Measurements from ENCODE around the gene HOXA6. TPM values are rescaled to one million over a fixed set of nuclear protein-coding genes. Genes with fewer than 3 reads are reported as not detected.

The HOXA6 gene
- total RNA-seq, 8 experiments from 2014 or later = 4.4 to 52.8 (median 23.7) TPM

GRCh38 chr7:27189295-27189996, 41.9 kb upstream of the HOXA6 start:
- Histone ChIP-seq H3K4me1 (replicated peaks in 1 of 2) (peaks cover 0 to 10% of the 10 kb centered on the region in 2 donors), H3K4me3 (no peak overlapping the region)

GRCh38 chr7:27188386-27189294, 41.1 kb upstream of the HOXA6 start:
- no peak overlapping the region for H3K27ac ChIP-seq
- in situ Hi-C loops (cut with MboI; ENCODE audit: low pct_unique_long_range_greater_than_20kb in 2 of 9, low sequenced_read_pairs in 9 of 9, unreplicated experiment in 9 of 9) = loop anchor here in 6 of 9 experiments (25.0 kb wide), 5 partner anchors 599 to 1326 kb away; no protein-coding TSS in a partner anchor
- peaks cover 0 to 14% of the 10 kb centered on the region in 2 donors for H3K4me1 ChIP-seq (replicated peaks in 1 of 2)
- WGBS, 10 experiments = 0 to 100% (median 10%) methylated on average over 2 to 19 of the region's 49 CpGs; no CpG with 5 or more reads in 1 of the 10 experiments
- peak in 1 of 8 experiments; percentile 10 for ATAC-seq (replicated peaks in 6 of 8)
- no peak overlapping the region for H3K4me3 ChIP-seq

More at GRCh38 chr7:27189295-27189996, 41.9 kb upstream of the HOXA6 start:
- ATAC-seq (replicated peaks in 6 of 8) = peak in 4 of 8 experiments; percentile 6 to 25 (median 16)
- 0 to 100% (median 87%) methylated on average over 1 to 8 of the region's 22 CpGs; no CpG with 5 or more reads in 5 of the 10 experiments for WGBS, 10 experiments
- in situ Hi-C loops (cut with MboI; ENCODE audit: low pct_unique_long_range_greater_than_20kb in 2 of 9, low sequenced_read_pairs in 9 of 9, unreplicated experiment in 9 of 9) = loop anchor here in 6 of 9 experiments (25.0 kb wide), 5 partner anchors 598 to 1327 kb away; no protein-coding TSS in a partner anchor
- no peak overlapping the region for H3K27ac ChIP-seq

- in situ Hi-C loops (cut with MboI; ENCODE audit: low pct_unique_long_range_greater_than_20kb in 2 of 9, low sequenced_read_pairs in 9 of 9, unreplicated experiment in 9 of 9) = loop anchor here in 6 of 9 experiments (25.0 kb wide), 5 partner anchors 600 to 1325 kb away; no protein-coding TSS in a partner anchor
- 0 to 86% (median 3%) methylated on average over 2 to 23 of the region's 46 CpGs; no CpG with 5 or more reads in 3 of the 10 experiments for WGBS, 10 experiments
- no peak overlapping the region for H3K27ac ChIP-seq
- peaks cover 0 to 17% of the 10 kb centered on the region in 2 donors for H3K4me1 ChIP-seq (replicated peaks in 1 of 2)
- H3K4me3 ChIP-seq = no peak overlapping the region
- no peak for ATAC-seq (replicated peaks in 6 of 8)
Measured at GRCh38 chr7:27187475-27188385, 40.2 kb upstream of the HOXA6 start.

GRCh38 chr7:27186668-27187474, 39.3 kb upstream of the HOXA6 start:
- WGBS, 10 experiments = 8 to 87% (median 28%) methylated on average over 2 to 4 of the region's 4 CpGs
- H3K27ac ChIP-seq = no peak overlapping the region
- no peak overlapping the region for H3K4me3 ChIP-seq
- H3K4me1 ChIP-seq (replicated peaks in 1 of 2) = peaks cover 0 to 14% of the 10 kb centered on the region in 2 donors
- in situ Hi-C loops (cut with MboI; ENCODE audit: low pct_unique_long_range_greater_than_20kb in 2 of 9, low sequenced_read_pairs in 9 of 9, unreplicated experiment in 9 of 9) = loop anchor here in 6 of 9 experiments (25.0 kb wide), 5 partner anchors 600 to 1325 kb away; no protein-coding TSS in a partner anchor
- no peak for ATAC-seq (replicated peaks in 6 of 8)

GRCh38 chr7:27185854-27186667, 38.5 kb upstream of the HOXA6 start:
- H3K4me1 ChIP-seq (replicated peaks in 1 of 2) = peaks cover 0 to 14% of the 10 kb centered on the region in 2 donors
- no peak overlapping the region for H3K27ac ChIP-seq
- H3K4me3 ChIP-seq = no peak overlapping the region
- in situ Hi-C loops (cut with MboI; ENCODE audit: low pct_unique_long_range_greater_than_20kb in 2 of 9, low sequenced_read_pairs in 9 of 9, unreplicated experiment in 9 of 9) = loop anchor here in 6 of 9 experiments (25.0 kb wide), 5 partner anchors 601 to 1324 kb away; no protein-coding TSS in a partner anchor
- WGBS, 10 experiments = 0 to 100% (median 20%) methylated on average over 1 to 14 of the region's 24 CpGs; no CpG with 5 or more reads in 1 of the 10 experiments
- no peak for ATAC-seq (replicated peaks in 6 of 8)

GRCh38 chr7:27185013-27185853, 37.7 kb upstream of the HOXA6 start, which contains the start of gene HOXA11:
HOXA11 (minus strand) TSS chr7:27185232; CDS start chr7:27185144, 88 bp downstream.
- ATAC-seq (replicated peaks in 6 of 8) = peak in 4 of 8 experiments; percentile 5 to 57 (median 34)
- peaks cover 0 to 14% of the 10 kb centered on the region in 2 donors for H3K4me1 ChIP-seq (replicated peaks in 1 of 2)
- in situ Hi-C loops (cut with MboI; ENCODE audit: low pct_unique_long_range_greater_than_20kb in 2 of 9, low sequenced_read_pairs in 9 of 9, unreplicated experiment in 9 of 9) = loop anchor here in 6 of 9 experiments (25.0 kb wide), 5 partner anchors 602 to 1323 kb away; no protein-coding TSS in a partner anchor
- H3K27ac ChIP-seq = no peak within 1 kb of the TSS
- H3K4me3 ChIP-seq = peak within 1 kb of the TSS in 3 of 5 donors; percentile 11 to 31 (median 27)
- 0 to 8% (median 0%) methylated on average over 1 to 5 of the region's 43 CpGs; no CpG with 5 or more reads in 4 of the 10 experiments for WGBS, 10 experiments

GRCh38 chr7:27184337-27185012, 36.9 kb upstream of the HOXA6 start:
- peak in 7 of 8 experiments; percentile 25 to 57 (median 34) for ATAC-seq (replicated peaks in 6 of 8)
- in situ Hi-C loops (cut with MboI; ENCODE audit: low pct_unique_long_range_greater_than_20kb in 2 of 9, low sequenced_read_pairs in 9 of 9, unreplicated experiment in 9 of 9) = loop anchor here in 6 of 9 experiments (25.0 kb wide), 5 partner anchors 603 to 1322 kb away; no protein-coding TSS in a partner anchor
- Histone ChIP-seq H3K4me3 (peak overlapping the region in 3 of 5 donors; percentile 11 to 31 (median 27)), H3K4me1 (replicated peaks in 1 of 2) (peaks cover 0 to 14% of the 10 kb centered on the region in 2 donors), H3K27ac (no peak overlapping the region)
- WGBS, 10 experiments = 0 to 7% (median 0%) methylated on average over 1 to 25 of the region's 72 CpGs; no CpG with 5 or more reads in 3 of the 10 experiments

- H3K27ac ChIP-seq = no peak overlapping the region
- in situ Hi-C loops (cut with MboI; ENCODE audit: low pct_unique_long_range_greater_than_20kb in 2 of 9, low sequenced_read_pairs in 9 of 9, unreplicated experiment in 9 of 9) = loop anchor here in 6 of 9 experiments (25.0 kb wide), 5 partner anchors 603 to 1322 kb away; no protein-coding TSS in a partner anchor
- WGBS, 10 experiments = 0 to 7% (median 1%) methylated on average over 3 to 25 of the region's 30 CpGs
- peak in 2 of 8 experiments; percentile 3 to 4 for ATAC-seq (replicated peaks in 6 of 8)
- H3K4me3 ChIP-seq = peak overlapping the region in 3 of 5 donors; percentile 11 to 31 (median 27)
- peaks cover 0 to 12% of the 10 kb centered on the region in 2 donors for H3K4me1 ChIP-seq (replicated peaks in 1 of 2)
Measured at GRCh38 chr7:27183682-27184336, 36.2 kb upstream of the HOXA6 start.
